ENCODE data around the gene ZDHHC8. TPM values are rescaled to one million over a fixed set of nuclear protein-coding genes. Genes with fewer than 3 reads are reported as not detected.

The ZDHHC8 gene
- total RNA-seq, 1 experiment from 2014 or later: 89.3 TPM

DNA sequence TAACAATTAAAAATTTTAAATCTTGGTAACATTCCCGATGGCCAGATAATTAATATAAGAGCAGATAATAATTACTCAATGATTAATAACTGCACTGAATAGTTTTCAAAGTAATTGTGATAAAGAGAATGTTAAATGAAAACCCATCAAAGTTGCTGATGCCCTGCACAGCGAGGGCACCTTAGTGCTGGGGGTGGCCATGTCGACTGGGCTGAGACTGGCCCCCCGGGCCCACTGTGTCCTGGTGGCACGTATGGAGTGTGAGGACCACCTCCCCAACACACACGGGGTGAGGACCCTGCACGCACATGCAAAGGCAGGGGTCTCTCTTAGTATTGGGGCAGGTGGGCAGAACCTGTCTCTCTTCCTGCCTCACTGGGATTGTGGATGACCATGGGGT is 34.3 kb downstream of the ZDHHC8 start:
- H3K36me3 ChIP-seq (ENCODE audit: control insufficient read depth in 1 of 2, insufficient read depth in 2 of 2, low read length in 2 of 2): no peaks in the 10 kb centered on the region
- ATAC-seq: no peak
- H3K27me3 ChIP-seq (ENCODE audit: insufficient read depth, low read length): no peaks in the 10 kb centered on the region
- no peaks in the 10 kb centered on the region for H3K9me3 ChIP-seq (ENCODE audit: control insufficient read depth in 1 of 2, insufficient read depth in 1 of 2, low read depth in 1 of 2, low read length in 2 of 2)
- H3K4me1 ChIP-seq (ENCODE audit: control insufficient read depth in 1 of 2, insufficient read depth in 2 of 2, low read length in 2 of 2): no peaks in the 10 kb centered on the region
- ChIA-PET RAD21 (ENCODE audit: low non-redundant PET in 1 of 2, low total read pairs in 2 of 2, uncharacterized antibody in 2 of 2, unreplicated experiment in 2 of 2) (no interaction called here), POLR2A (no interaction called here), CTCF (interaction anchor here (1.4 kb wide), 1 partner anchor 12 kb away, joined by 3 read pairs; no protein-coding TSS in a partner anchor)
- no peaks in the 10 kb centered on the region for H3K79me2 ChIP-seq (ENCODE audit: insufficient read depth, low read length)
- H2AFZ ChIP-seq (ENCODE audit: low read depth, low read length, poor library complexity, severe bottlenecking): no peak overlapping the region
- H4K20me1 ChIP-seq (ENCODE audit: insufficient read depth): no peaks in the 10 kb centered on the region
- no peak for DNase-seq (ENCODE audit: low read depth, low spot score)
- no peak overlapping the region for H3K4me3 ChIP-seq (replicated peaks in 1 of 2; ENCODE audit: low read depth in 1 of 2, low read length in 2 of 2)
- TF ChIP-seq RAD21 (IDR thresholded peaks at IDR 0.05; ENCODE audit: low read depth) (no peak), EZH2phosphoT487 (IDR thresholded peaks at IDR 0.05; ENCODE audit: borderline replicate concordance) (no peak), CEBPB (IDR thresholded peaks at IDR 0.05; ENCODE audit: low read depth) (no peak), JUND (IDR thresholded peaks at IDR 0.05) (no peak), EZH2 (IDR thresholded peaks at IDR 0.05) (no peak), FOSL1 (IDR thresholded peaks at IDR 0.05; ENCODE audit: low read depth) (no peak), POLR2AphosphoS5 (IDR thresholded peaks at IDR 0.05; ENCODE audit: low read depth, low read length) (no peak), ZFX (IDR thresholded peaks at IDR 0.05) (no peak)
- TF ChIP-seq, protein P1, sequence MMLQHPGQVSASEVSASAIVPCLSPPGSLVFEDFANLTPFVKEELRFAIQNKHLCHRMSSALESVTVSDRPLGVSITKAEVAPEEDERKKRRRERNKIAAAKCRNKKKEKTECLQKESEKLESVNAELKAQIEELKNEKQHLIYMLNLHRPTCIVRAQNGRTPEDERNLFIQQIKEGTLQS (IDR thresholded peaks at IDR 0.05): no peak
- H3K27ac ChIP-seq (ENCODE audit: low read depth, low read length): no peak overlapping the region
- H3K9me2 ChIP-seq (ENCODE audit: insufficient read depth): no peaks in the 10 kb centered on the region
- BruUV-seq (replicated peaks): no TSS peak
- H3K4me2 ChIP-seq (ENCODE audit: low read length): no peak overlapping the region
- no peak overlapping the region for H3K9ac ChIP-seq (ENCODE audit: low read length)
- intact Hi-C loops (cut with micrococcal nuclease): no loop called here

DNA sequence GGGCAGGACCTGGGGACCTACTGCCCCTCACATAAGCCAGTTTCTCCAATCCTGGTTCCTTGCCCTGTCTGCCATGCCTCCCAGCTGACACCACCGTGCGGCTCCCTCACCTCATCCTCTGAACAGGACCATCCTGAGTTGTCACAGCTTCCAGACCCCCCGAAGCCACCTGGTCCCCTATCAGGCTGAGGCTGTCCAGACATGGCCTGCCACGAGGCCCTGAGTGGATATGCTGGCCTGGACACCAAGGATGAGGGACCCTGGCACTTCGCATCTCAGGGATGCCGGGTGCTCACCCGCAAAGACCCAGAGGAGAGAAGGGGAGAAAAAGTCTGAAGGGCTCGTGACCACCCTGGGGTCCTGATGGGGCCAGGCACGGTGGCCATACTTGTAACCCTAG is 35.1 kb downstream of the ZDHHC8 start:
- Histone ChIP-seq H3K4me2 (ENCODE audit: low read length) (no peak overlapping the region), H4K20me1 (ENCODE audit: insufficient read depth) (no peaks in the 10 kb centered on the region), H2AFZ (ENCODE audit: low read depth, low read length, poor library complexity, severe bottlenecking) (no peak overlapping the region), H3K9me3 (ENCODE audit: control insufficient read depth in 1 of 2, insufficient read depth in 1 of 2, low read depth in 1 of 2, low read length in 2 of 2) (no peaks in the 10 kb centered on the region), H3K27me3 (ENCODE audit: insufficient read depth, low read length) (no peaks in the 10 kb centered on the region), H3K4me3 (replicated peaks in 1 of 2; ENCODE audit: low read depth in 1 of 2, low read length in 2 of 2) (no peak overlapping the region), H3K4me1 (ENCODE audit: control insufficient read depth in 1 of 2, insufficient read depth in 2 of 2, low read length in 2 of 2) (no peaks in the 10 kb centered on the region), H3K79me2 (ENCODE audit: insufficient read depth, low read length) (no peaks in the 10 kb centered on the region), H3K9me2 (ENCODE audit: insufficient read depth) (no peaks in the 10 kb centered on the region), H3K27ac (ENCODE audit: low read depth, low read length) (no peak overlapping the region), H3K36me3 (ENCODE audit: control insufficient read depth in 1 of 2, insufficient read depth in 2 of 2, low read length in 2 of 2) (no peaks in the 10 kb centered on the region), H3K9ac (ENCODE audit: low read length) (no peak overlapping the region)
- ChIA-PET POLR2A (no interaction called here), CTCF (interaction anchor here (1.4 kb wide), 1 partner anchor 12 kb away, joined by 3 read pairs; no protein-coding TSS in a partner anchor), RAD21 (ENCODE audit: low non-redundant PET in 1 of 2, low total read pairs in 2 of 2, uncharacterized antibody in 2 of 2, unreplicated experiment in 2 of 2) (no interaction called here)
- intact Hi-C loops (cut with micrococcal nuclease): no loop called here
- TF ChIP-seq POLR2A (IDR thresholded peaks at IDR 0.05; ENCODE audit: borderline replicate concordance, extremely low read depth, insufficient read depth, insufficient read length): no peak
- TF ChIP-seq RAD21 (IDR thresholded peaks at IDR 0.05; ENCODE audit: low read depth): no peak
- TF ChIP-seq, protein P1 (IDR thresholded peaks at IDR 0.05): no peak
- no peak for TF ChIP-seq POLR2AphosphoS5 (IDR thresholded peaks at IDR 0.05; ENCODE audit: low read depth, low read length)
- no peak for TF ChIP-seq EZH2 (IDR thresholded peaks at IDR 0.05)
- no peak for TF ChIP-seq ZFX (IDR thresholded peaks at IDR 0.05)
- no peak for TF ChIP-seq SIN3A (IDR thresholded peaks at IDR 0.05; ENCODE audit: low read depth)
- no peak for TF ChIP-seq ZNF274 (IDR thresholded peaks at IDR 0.05; ENCODE audit: low read depth, low read length)
- TF ChIP-seq, protein P2, sequence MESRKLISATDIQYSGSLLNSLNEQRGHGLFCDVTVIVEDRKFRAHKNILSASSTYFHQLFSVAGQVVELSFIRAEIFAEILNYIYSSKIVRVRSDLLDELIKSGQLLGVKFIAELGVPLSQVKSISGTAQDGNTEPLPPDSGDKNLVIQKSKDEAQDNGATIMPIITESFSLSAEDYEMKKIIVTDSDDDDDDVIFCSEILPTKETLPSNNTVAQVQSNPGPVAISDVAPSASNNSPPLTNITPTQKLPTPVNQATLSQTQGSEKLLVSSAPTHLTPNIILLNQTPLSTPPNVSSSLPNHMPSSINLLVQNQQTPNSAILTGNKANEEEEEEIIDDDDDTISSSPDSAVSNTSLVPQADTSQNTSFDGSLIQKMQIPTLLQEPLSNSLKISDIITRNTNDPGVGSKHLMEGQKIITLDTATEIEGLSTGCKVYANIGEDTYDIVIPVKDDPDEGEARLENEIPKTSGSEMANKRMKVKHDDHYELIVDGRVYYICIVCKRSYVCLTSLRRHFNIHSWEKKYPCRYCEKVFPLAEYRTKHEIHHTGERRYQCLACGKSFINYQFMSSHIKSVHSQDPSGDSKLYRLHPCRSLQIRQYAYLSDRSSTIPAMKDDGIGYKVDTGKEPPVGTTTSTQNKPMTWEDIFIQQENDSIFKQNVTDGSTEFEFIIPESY (IDR thresholded peaks at IDR 0.05; ENCODE audit: extremely low read depth, insufficient replicate concordance, low read length): no peak
- TF ChIP-seq TCF7L2 (IDR thresholded peaks at IDR 0.05; ENCODE audit: borderline replicate concordance, extremely low read depth, insufficient read depth, insufficient read length): no peak
- no TSS peak for BruUV-seq (replicated peaks)
- DNase-seq (ENCODE audit: low read depth, low spot score): no peak
- no peak for ATAC-seq

Data from HCT116 (cell line).